NCI-H460 (cell line): ENCODE measurements around the gene MRPL32. TPM values are rescaled to one million over a fixed set of nuclear protein-coding genes. Genes with fewer than 3 reads are reported as not detected.
A peak's percentile ranks its signal among the peaks of the same experiment; 100 is the strongest.
"Not testable (repeated sequence)": the region's sequence is repeated elsewhere in the genome, so short reads cannot be mapped to it uniquely, and the experiment has no call there.

Source experiments
- DNase-seq: peaks from one replicate; pipeline ENCODE4 v3.0.0-alpha.2; 2016; ENCODE audit warnings: low read depth; ENCODE audit errors: extremely low read depth
- polyA plus RNA-seq: library from polyadenylated mRNA; depleted of rRNA; stranded (reverse); fragments of >200 nt; gene quantifications from 2 replicates; pipeline ENCODE4 v1.2.3, GENCODE V29; 2014; cell fraction: nucleus; rRNA removed
- total RNA-seq: library from RNA; depleted of rRNA; stranded (reverse); fragments of >200 nt; shearing (Covaris generic); gene quantifications from 2 replicates; pipeline ENCODE4 v1.2.3, GENCODE V29; 2014; rRNA removed

The MRPL32 gene
- 93.7 and 103 TPM in 2 replicates for total RNA-seq
- 101 and 128 TPM in 2 replicates for polyA plus RNA-seq

DNA sequence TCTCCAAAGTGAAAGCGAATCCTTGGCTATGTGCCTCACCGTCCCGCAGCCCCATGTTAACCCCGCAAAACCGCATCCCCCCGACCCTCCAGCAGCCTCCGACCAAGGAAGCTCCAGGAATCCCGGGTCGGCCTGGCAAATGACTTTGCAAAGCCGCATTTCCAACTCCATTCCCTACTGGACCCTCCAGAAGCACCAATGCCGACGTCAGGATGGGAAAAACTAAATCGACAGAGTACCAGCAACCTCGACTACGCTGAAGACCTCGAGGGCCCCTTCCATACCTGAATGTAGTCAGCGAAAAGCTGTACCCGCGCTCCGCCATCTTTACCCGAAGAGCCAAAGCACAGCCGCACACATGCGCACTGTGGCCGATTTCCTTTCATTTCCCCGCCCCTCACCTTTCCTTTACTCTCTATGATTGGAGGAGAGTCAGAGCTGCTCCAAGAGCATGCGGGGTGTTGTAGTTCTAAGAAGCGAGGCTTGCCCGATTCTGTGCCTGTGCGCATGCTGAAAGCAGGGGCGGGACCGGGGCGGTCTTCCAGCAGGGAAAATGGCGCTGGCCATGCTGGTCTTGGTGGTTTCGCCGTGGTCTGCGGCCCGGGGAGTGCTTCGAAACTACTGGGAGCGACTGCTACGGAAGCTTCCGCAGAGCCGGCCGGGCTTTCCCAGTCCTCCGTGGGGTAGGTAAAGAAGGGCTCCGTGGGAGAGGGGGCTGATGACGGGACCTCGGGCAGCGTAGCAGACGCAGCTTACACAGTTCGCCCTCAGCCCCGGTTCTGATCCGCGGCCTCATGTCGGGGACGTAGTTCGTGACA lies at the start of gene MRPL32, which contains the start of gene PSMA2:
Gene MRPL32, plus strand, starts transcription at position 543 of the 818 bp plus-strand sequence. Its CDS starts 11 bp downstream, at position 554.
Gene PSMA2, minus strand, starts transcription at position 341 of the 818 bp plus-strand sequence. Its CDS starts 16 bp downstream, at position 325.
- DNase-seq, result peak; percentile 98

DNA sequence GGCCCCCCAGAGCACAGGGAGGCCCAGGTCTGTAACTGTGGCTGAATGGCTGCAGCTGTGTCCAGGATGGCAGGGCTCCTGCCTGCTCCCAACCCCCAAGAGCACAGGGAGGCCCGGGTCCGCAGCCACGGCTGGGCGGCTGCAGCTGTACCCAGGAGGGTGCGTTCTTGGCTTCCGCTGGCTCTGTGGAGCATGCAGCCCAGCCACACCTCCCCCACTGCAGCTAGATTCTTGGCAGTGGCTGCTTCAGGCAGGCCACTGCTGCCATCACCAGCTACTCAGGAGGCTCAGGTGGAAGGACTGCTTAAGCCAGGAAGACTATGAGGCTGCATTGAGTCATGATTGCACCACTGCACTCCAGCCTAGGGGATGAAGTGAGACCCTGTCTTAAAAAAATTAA lies 48.2 kb upstream of the MRPL32 start:
- DNase-seq, result no peak

DNA sequence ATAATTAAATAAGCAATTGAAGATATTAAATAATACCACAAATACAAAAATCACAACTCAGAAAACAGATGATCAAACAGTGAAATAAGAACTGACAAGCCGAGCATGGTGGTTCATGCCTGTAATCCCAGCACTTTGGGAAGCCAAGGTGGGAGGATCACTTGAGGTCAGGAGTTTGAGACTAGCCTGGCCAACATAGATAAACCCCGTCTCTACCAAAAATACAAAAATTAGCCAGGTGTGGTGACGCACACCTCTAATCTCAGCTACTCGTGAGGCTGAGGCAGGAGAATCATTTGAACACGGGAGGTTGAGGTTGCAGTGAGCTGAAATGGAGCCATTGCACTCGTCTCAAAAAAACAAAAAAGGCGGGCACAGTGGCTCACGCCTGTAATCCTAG lies 47.0 kb upstream of the MRPL32 start:
- not testable (repeated sequence) for DNase-seq

DNA sequence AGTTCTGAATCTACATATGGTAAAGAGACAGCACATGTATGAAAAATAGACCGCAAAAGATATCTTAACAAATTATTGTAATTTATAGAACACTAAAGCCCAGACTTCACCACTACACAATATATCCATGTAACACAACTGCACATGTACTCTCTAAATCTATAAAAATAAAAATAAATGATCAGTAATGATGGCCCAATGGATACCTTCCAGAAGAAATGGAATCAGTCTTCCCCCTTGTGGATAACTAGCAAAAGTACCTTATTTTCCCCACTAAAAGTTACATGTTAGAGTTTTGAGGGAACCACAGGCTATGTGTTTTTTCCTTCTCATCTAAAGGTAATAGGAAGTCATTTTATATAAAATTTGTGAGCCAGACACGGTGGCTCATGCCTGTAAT lies 46.0 kb upstream of the MRPL32 start:
- peak; percentile 23 for DNase-seq

DNA sequence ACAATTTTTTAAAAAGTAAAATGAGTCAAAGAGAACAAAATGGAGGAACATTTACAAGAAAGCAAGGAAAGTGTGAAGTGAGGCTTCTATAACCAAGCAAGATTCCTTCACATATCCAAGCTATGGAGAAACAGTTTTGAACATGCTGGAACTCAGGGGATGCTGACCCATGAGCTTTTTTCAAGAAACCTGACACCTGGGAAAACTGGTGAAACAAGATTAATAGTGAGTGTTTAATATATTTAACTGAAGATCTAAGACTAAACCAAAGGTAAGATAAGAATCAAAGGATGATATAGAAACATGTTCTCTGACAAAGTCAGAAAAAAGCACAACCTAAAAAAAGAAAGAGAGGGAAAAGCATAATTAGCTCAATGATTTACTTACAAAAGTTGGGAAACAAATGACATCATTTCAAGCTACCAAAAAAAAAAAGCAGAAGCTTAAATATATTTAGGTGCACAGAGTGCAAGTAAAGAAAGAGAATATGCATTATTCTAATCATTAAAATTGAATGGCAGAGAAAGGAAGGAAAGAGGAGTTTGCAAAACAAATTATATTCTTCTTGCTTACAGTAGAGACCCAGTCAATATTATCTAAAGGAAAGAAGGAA lies 45.2 kb upstream of the MRPL32 start:
- no peak for DNase-seq

DNA sequence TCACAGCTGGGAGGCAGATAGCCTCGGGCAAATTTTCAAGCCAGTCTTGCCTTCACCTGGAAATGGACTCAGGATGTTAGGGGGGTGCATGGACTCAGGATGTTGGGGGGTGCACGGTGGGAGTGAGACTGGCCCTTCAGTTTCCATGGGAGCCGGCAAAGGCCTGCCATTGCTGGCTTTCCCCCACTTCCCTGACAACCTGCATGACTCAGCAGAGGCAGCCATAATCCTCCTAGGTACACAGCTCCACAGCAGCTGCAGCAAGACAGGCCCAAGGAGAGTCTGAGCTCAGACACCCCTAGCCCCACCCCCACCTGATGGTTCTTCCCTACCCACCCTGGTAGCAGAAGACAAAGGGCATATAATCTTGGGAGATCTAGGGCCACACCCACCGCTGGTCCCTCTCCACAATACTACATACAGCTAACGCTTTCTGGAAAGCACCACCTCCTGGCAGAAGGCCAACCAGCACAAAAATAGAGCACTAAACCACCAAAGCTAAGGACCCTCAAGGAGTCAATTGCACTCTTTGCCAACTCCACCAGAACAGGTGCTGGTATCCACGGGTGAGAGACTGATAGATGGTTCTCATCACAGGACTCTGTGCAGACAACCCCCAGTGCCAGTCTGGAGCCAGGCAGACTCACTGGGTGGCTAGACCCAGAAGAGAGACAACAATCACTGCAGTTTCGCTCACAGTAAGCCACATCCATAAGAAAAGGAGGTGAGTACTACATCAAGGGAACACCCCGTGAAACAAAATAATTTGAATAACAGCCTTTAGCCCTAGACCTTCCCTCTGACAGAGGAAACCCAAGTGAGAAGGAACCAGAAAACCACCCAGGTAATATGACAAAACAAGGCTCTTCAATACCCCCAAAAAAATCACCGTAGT lies 38.6 kb upstream of the MRPL32 start:
- DNase-seq, result no peak

DNA sequence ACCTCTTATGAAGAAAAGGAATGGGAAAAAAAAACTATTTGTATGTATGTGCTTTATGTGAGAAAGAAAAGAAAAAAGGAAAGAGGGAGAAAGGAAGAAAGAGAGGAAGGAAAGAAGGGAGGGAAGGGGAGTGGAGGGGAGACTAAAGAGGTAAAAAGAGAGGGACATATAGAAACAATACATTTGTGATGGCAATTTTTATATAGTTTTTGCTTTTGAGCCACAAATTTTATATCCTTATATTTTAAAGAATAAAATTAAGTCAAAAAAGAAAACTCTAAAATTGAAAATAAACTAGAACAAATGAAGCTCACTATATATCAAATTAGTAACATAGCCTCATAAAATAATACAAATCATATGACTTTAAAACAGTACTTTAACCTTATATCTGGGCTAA lies 31.3 kb upstream of the MRPL32 start:
- no peak for DNase-seq

DNA sequence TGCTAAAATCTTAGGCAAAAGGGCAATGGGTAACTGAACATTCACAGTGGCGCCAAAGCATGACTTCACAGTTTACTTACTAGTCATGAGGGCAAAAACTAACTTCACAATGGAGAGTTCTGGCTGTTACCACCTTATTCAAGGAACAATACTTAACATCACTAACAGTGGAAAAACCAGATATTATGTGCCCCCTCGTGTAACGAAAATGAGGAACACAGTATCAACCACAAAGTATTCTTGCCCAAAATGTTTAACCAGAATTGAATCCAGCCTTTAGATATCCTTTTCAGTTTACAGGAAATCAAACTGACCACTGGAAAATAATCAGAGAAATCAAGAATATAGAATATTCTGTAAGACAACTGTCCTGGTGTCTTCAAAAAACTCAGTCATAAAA lies 29.8 kb upstream of the MRPL32 start:
- no peak for DNase-seq

DNA sequence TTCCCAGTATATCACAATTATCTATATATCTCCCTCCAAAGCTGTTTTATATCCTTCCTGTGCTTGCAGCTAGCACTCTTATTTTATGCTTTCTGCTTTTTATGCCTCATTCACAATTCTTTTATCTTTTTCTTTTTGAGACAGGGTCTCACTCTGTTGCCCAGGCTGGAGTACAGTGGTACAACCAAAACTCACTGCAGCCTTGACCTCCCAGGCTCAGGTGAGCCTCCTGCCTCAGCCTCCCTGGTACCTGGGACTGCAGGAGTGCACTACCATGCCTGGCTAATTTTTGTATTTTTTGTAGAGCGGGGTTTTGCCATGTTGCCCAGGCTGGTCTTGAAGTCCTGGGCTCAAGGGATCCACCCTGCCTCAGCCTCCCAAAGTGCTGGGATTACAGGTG lies 26.0 kb upstream of the MRPL32 start:
- DNase-seq, result no peak

DNA sequence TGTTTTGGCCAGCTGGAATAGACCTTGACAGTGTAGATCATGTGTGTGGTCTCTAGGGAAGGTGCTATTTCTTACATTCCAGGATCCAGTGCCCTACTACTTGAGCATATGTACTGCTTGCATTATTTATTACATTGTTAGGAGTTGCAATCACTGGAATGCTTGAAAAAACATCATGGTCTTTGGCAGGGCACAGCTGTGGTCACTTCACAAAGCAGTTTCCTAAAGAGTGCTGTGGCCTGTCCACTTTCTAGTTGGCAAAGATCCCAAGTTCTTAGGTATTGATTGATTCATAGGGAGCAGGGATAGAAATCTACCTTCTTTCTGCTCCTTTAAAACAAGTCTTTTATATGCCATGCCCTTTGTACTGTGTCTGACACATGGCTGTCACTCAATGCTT lies 24.9 kb upstream of the MRPL32 start:
- DNase-seq, result no peak

DNA sequence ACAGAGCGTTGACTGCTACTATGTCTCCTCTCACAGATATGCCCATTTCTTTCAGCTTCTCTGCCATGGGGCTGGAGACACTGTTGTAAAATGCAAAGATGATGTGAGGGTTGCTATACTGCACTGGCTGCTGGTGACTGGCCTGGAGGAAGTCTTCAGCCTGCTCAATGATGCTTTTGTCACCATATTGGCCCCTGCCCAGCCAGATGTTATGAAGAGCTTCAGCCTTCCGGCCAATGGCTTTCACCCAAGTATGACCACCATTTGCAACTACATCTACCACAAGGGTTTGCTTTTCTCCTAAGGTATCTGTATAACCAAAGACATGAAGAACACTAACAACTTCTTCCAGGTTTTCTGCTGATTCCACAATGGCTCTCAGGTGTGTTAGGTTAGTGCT lies 21.9 kb upstream of the MRPL32 start:
- no peak for DNase-seq

DNA sequence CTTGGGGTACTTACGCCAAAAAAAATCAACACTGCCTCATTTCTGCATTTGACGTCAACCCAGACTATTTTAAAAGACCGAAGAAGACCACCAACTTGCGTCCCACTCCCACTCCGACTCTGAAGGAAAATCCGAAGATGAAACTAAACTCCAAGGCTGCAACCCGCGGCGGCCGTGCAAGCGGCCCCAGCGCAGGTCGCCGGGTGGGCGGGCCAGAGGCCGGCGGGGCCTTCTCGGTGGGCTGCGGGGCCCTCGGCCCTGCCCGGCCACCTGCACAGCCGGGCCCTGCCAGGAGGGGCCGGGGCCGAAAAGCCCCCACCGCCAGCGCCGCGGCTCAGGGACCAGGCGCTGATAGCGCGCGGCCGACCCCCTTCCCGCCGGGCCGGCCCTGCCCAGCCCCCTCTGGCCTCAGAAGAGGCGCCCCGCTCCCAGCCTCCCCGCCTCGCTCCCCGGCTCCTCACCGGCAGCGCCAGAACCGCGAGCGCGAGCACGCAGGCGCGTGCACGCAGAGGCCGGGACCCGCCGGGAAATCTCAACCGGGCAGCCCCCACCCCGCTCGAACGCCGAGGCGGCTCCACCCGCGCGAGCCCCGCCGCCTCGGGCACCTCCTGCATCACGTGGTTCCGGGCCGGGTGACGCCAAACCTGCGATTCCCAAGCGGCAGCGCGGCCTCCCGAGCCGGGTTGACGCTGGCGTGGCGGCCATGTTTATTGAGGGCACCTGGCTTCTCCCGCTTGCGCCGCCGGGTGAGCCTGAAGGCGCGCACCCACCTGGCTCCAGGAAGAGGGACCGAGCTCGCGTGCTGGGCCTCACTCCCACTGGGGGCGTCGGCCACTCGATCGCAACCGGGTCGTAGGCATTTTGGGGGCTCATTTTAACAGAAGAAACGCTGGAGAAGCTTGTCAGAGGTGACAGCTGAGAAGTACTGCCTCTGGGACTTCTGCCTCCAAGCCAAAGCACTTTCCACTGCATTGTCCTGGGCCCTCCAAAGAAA lies 20.4 kb upstream of the MRPL32 start, which contains the start of gene C7orf25:
Gene C7orf25, minus strand, starts transcription at position 617 of the 994 bp plus-strand sequence. CDS start 1,170 bp downstream, outside the sequence.
- peak; percentile 93 for DNase-seq

DNA sequence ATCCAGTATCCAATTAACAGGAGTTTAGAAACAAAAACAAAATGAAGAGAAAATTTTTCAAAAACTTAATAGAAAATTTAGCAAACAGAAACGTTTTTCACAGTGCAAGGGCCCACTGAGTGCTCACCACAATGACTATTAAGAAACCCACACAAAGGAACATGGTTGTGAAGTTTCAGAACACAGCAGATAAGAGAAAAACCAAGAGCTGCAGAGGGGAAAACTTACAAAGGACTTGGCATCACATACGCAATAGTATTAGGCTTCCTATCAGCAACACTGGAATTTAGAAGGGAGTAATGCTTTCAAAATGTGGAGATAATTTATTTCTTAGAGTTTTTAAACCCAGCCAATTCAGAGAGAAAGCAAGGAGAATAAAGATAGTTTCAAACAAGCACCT lies 18.6 kb upstream of the MRPL32 start:
- no peak for DNase-seq

DNA sequence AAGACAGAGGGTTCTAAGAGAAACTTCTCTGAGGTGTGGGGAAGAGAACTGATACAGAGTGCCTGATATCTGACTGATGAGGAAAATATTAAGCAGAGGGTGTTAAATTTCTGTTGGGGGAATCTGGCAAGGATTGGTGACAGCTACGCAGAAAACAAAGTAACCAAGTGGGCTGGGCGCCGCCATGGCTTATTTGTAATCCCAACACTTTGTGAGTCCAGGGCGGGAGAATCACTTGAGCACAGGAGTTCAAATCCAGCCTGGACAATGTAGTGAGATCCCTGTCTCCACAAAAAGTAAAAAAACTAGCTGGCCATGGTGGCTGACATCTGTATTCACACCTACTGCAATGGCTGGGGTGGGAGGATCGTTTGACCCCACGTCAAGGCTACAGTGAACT lies 18.2 kb upstream of the MRPL32 start:
- DNase-seq, result no peak

DNA sequence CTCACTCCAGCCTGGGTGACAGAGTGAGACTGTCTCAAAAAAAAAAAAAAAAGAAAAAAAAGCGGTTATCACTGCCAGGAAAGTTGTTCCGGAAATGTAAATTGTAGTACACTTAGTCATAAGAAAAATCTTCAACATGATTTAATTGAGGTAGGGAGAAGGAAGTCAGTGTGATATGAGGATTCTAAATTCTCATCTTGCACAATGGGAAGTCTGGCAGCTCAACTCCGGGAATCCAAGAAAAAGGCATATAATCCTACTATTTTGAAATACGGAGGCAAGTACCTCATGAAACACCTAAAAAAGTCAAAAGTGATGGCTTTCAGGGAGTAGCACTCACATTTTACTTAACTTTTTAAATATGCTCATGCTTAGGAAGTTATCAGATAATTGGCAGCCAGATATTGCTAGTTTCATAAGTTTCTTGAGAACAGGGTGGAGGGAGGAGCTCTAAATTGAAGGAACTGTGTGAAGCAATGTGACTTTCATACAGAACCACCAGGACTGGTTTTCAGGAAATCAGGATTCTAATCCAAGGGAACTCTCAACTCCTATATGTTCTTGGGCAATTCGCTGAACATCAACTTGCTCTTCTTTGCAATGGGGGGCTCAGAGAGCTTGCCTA lies 17.6 kb upstream of the MRPL32 start:
- DNase-seq, result no peak

DNA sequence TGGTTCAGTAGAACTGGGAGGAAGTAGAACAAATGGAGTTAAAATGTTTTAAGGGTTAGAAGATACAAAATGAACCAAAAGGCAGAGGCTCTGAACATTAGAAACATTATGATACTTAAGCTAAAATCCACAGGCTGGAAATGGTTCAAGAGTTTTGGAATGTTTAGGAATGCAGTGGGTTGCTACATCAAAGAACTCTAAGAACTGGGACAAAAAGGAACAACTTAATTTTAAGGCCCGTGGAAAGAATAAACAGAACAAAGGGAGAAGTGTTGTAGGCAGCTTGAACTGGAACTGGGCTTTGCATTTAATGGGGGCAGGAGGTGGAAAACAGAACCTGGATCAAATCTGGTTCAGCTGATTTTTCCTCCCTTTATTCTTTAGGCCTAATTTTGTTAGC lies 16.8 kb upstream of the MRPL32 start:
- no peak for DNase-seq

DNA sequence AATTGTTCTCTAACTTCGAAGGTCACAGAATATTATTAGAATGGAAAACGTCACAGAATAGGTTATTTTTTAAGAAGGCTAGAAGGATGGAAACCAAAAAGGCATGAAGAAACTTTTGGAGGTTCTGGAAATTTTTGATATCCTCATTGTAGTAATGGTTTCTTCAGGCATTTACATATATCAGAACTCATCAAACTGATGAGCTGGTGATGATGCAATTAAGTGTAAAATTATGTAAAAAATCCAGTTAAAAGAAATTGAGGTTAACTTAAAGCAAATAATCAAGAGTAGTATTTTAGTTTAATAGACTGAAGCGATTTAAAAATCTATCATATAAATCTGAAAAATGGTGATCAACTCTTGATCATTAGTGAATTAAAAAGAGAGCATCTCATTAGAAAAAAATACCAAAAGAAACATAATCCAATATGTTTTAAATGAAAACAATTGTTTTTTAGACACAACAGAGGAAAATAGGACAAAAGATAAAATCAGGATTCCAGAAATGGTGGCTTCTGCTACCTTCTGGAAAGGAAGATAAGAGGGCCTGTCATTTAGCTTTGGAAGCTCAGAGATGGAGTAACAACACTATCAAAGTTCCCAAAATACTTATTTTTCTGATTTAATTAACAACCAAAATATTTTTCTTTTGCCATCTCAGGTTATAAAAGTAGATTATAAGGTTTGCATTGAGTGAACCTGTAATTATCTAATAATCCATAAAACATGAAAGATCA lies 10.0 kb upstream of the MRPL32 start:
- no peak for DNase-seq

DNA sequence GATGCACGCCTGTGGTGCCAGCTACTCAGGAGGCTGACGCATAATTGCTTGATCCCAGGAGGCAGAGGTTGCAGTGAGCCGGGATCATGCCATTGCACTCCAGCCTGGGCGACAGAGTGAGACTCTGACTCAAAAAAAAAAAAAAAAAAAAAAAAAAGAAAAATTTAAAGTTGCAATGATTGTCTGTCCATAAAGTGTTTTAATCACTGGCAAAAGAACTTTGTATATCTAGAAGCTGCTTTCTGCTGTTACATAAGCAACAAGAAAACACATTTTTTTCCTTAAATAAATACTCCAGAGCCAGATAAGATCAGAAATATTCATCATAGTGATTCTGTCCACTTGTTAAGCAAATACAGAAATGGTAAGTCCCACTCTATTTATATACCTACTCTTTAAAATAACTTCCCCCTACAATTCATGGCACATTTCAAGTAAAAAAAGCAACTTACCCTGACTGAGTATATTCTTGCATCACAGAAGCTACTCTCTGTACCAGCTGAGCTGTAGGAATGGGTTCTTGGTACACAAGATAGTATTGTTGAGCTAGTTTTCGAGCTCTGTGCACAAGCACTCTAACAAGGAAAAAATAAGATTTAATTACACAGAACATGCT lies 7.8 kb upstream of the MRPL32 start:
- no peak for DNase-seq
